ENCODE measurements around the gene GNPTG. TPM values are rescaled to one million over a fixed set of nuclear protein-coding genes. Genes with fewer than 3 reads are reported as not detected.

GNPTG gene
- total and polyA plus RNA-seq, 2 donors from 2014 or later, result 88.7 to 138 TPM

DNA sequence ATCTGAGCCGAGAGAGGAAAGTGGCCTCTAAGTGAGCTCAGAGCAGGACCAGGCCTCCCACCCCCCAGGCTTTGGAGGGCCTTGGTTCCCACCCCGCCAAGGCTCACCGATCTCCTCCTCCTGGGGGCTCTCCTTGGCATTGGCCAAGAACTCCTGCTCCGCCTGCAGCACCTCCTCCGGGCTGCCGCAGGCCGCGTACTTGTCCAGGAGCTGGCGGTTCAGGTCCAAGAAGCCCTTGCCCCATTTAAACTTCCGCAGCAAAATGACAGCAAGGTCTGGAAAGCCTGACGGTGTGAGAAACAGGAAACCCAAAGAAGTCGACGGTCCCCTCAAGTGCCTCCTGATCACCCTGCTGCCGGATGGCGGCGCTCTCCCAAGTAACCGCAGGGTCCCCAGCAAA lies 1.8 kb upstream of the GNPTG start:
- Histone ChIP-seq H3K27ac (ENCODE audit: low read depth in 2 of 2, low read length in 2 of 2) (no peak overlapping the region), H3K9me3 (ENCODE audit: control insufficient read depth in 2 of 3, insufficient read depth in 1 of 3, low read length in 3 of 3) (no peaks in the 10 kb centered on the region), H3K4me3 (ENCODE audit: low read length in 3 of 3) (no peak overlapping the region), H3K4me1 (ENCODE audit: control insufficient read depth in 2 of 3, insufficient read depth in 2 of 3, low read depth in 1 of 3, low read length in 3 of 3) (peaks cover 0 to 17% (median 2%) of the 10 kb centered on the region in 3 donors), H3K36me3 (ENCODE audit: control insufficient read depth in 2 of 3, insufficient read depth in 3 of 3, low read length in 3 of 3) (peaks cover 0 to 8% (median 2%) of the 10 kb centered on the region in 3 donors), H3K27me3 (ENCODE audit: control insufficient read depth, insufficient read depth, low read length) (no peaks in the 10 kb centered on the region), H3K9ac (ENCODE audit: low read length in 3 of 3) (no peak overlapping the region)
- FAIRE-seq (no peak), DNase-seq (no peak)
- intact Hi-C loops (cut with DNase I), result no loop called here
- TF ChIP-seq, protein P1, sequence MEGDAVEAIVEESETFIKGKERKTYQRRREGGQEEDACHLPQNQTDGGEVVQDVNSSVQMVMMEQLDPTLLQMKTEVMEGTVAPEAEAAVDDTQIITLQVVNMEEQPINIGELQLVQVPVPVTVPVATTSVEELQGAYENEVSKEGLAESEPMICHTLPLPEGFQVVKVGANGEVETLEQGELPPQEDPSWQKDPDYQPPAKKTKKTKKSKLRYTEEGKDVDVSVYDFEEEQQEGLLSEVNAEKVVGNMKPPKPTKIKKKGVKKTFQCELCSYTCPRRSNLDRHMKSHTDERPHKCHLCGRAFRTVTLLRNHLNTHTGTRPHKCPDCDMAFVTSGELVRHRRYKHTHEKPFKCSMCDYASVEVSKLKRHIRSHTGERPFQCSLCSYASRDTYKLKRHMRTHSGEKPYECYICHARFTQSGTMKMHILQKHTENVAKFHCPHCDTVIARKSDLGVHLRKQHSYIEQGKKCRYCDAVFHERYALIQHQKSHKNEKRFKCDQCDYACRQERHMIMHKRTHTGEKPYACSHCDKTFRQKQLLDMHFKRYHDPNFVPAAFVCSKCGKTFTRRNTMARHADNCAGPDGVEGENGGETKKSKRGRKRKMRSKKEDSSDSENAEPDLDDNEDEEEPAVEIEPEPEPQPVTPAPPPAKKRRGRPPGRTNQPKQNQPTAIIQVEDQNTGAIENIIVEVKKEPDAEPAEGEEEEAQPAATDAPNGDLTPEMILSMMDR (IDR thresholded peaks at IDR 0.05; ENCODE audit: borderline replicate concordance, extremely low read depth, insufficient read depth), result no peak

DNA sequence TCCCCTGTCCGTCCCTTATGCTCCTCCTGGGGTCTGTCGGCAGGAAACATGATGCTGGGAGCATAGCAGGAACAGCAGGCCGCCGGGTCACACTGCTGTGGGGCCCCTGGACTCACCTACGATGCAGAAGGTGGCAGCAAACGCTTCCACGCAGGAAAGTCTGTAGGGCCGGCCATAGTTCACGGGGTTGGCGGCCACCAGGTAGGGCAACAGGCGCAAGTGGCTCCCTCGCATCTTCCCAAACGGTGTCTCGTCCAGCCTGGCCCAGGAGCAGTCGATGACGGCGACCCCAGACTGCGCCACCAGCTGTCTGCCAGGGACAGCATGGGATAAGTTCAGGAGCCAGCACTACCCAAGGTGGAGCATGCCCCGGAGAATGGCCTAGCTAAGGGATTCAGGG lies 1.0 kb upstream of the GNPTG start:
- Histone ChIP-seq H3K27ac (ENCODE audit: low read depth in 2 of 2, low read length in 2 of 2) (no peak overlapping the region), H3K9me3 (ENCODE audit: control insufficient read depth in 2 of 3, insufficient read depth in 1 of 3, low read length in 3 of 3) (no peaks in the 10 kb centered on the region), H3K4me3 (ENCODE audit: low read length in 3 of 3) (peak overlapping the region; percentile 68 to 81 (median 81)), H3K36me3 (ENCODE audit: control insufficient read depth in 2 of 3, insufficient read depth in 3 of 3, low read length in 3 of 3) (peaks cover 0 to 8% (median 2%) of the 10 kb centered on the region in 3 donors), H3K4me1 (ENCODE audit: control insufficient read depth in 2 of 3, insufficient read depth in 2 of 3, low read depth in 1 of 3, low read length in 3 of 3) (peaks cover 0 to 19% (median 2%) of the 10 kb centered on the region in 3 donors), H3K27me3 (ENCODE audit: control insufficient read depth, insufficient read depth, low read length) (no peaks in the 10 kb centered on the region), H3K9ac (ENCODE audit: low read length in 3 of 3) (peak overlapping the region in 2 of 3 donors; percentile 31 to 44)
- TF ChIP-seq, protein P1 (IDR thresholded peaks at IDR 0.05; ENCODE audit: borderline replicate concordance, extremely low read depth, insufficient read depth), result no peak
- intact Hi-C loops (cut with DNase I), result no loop called here
- FAIRE-seq (no peak), DNase-seq (no peak)

DNA sequence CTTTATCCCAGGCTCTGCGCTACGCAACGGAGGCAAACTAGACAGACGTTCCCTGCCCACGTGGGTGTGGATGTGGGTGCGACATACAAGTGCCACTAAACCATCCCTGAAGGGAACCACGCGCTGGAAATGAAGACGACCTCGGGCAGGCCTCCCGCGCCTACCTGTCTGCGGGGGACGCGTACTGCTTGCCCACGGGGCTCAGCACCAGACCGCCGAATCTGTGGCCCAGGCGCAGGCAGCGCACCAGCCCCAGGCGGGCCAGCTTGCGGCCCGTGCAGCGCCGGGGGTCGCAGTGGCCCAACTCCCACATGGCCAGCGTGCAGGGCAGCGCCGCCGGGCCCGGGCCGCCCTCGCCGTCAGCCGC lies 533 bp upstream of the GNPTG start:
- DNase-seq (no peak), FAIRE-seq (no peak)
- Histone ChIP-seq H3K27me3 (ENCODE audit: control insufficient read depth, insufficient read depth, low read length) (no peaks in the 10 kb centered on the region), H3K27ac (ENCODE audit: low read depth in 2 of 2, low read length in 2 of 2) (peak overlapping the region in 1 of 2 donors; percentile 14), H3K9ac (ENCODE audit: low read length in 3 of 3) (peak overlapping the region; percentile 31 to 54 (median 44)), H3K4me3 (ENCODE audit: low read length in 3 of 3) (peak overlapping the region; percentile 68 to 81 (median 81)), H3K36me3 (ENCODE audit: control insufficient read depth in 2 of 3, insufficient read depth in 3 of 3, low read length in 3 of 3) (peaks cover 0 to 8% (median 2%) of the 10 kb centered on the region in 3 donors), H3K4me1 (ENCODE audit: control insufficient read depth in 2 of 3, insufficient read depth in 2 of 3, low read depth in 1 of 3, low read length in 3 of 3) (peaks cover 0 to 21% (median 2%) of the 10 kb centered on the region in 3 donors), H3K9me3 (ENCODE audit: control insufficient read depth in 2 of 3, insufficient read depth in 1 of 3, low read length in 3 of 3) (no peaks in the 10 kb centered on the region)
- TF ChIP-seq, protein P1 (IDR thresholded peaks at IDR 0.05; ENCODE audit: borderline replicate concordance, extremely low read depth, insufficient read depth), result no peak
- intact Hi-C loops (cut with DNase I), result no loop called here
